HepG2 (cell line): ENCODE results near the gene AGXT. TPM values are rescaled to one million over a fixed set of nuclear protein-coding genes. Genes with fewer than 3 reads are reported as not detected.
A peak's percentile ranks its signal among the peaks of the same experiment; 100 is the strongest.

Source experiments
- FOXJ3 ChIP-seq: sonication (generic); formaldehyde crosslinking; IDR thresholded peaks from 2 replicates; pipeline ENCODE4 v1.4.0; 2020; ENCODE audit warnings: missing genetic modification reagents, mild to moderate bottlenecking, borderline replicate concordance
- MAZ ChIP-seq, 2 experiments: sonication (generic) in 1 of 2; formaldehyde crosslinking in 1 of 2; IDR thresholded peaks; 2 replicates each; pipeline versions ENCODE4 v1.5.0 to v1.6.1; 2012 to 2020; ENCODE audit warnings: low read depth in 2 of 2, mild to moderate bottlenecking in 2 of 2, borderline replicate concordance in 1 of 2, improper control_type of control experiment in 1 of 2, low read length in 1 of 2, missing genetic modification reagents in 1 of 2, moderate library complexity in 1 of 2
- MTA1 ChIP-seq: sonication (generic); formaldehyde crosslinking; IDR thresholded peaks from 2 replicates; pipeline ENCODE4 v1.4.0; 2020; ENCODE audit warnings: missing genetic modification reagents, mild to moderate bottlenecking, borderline replicate concordance
- NR1H2 ChIP-seq: sonication (generic); formaldehyde crosslinking; IDR thresholded peaks from 2 replicates; pipeline ENCODE4 v1.8.1; 2022; ENCODE audit warnings: low read depth, missing genetic modification reagents, borderline replicate concordance
- RCOR2 ChIP-seq: IDR thresholded peaks from 2 replicates; pipeline ENCODE4 v1.6.1; 2016; ENCODE audit warnings: missing biosample characterization, missing genetic modification reagents
- SOX13 ChIP-seq, 3 experiments: fragments of 450-650 bp in 1 of 3; sonication (generic) in 1 of 3; formaldehyde crosslinking in 1 of 3; IDR thresholded peaks in 2 of 3; conservative IDR thresholded peaks in 1 of 3; 2 replicates each; pipeline versions ENCODE4 v1.5.0 to v1.6.1; 2016 to 2020; ENCODE audit warnings: antibody characterized with exemption in 1 of 3, mild to moderate bottlenecking in 1 of 3, missing compliant biosample characterization in 1 of 3, missing genetic modification reagents in 1 of 3, moderate library complexity in 1 of 3
- ZBTB4 ChIP-seq: sonication (generic); formaldehyde crosslinking; IDR thresholded peaks from 2 replicates; pipeline ENCODE4 v1.4.0; 2020; ENCODE audit warnings: missing genetic modification reagents, mild to moderate bottlenecking, borderline replicate concordance
- ZFP82 ChIP-seq: sonication (generic); formaldehyde crosslinking; IDR thresholded peaks from 2 replicates; pipeline ENCODE4 v1.5.1; 2020; ENCODE audit warnings: mild to moderate bottlenecking, missing genetic modification reagents, borderline replicate concordance
- ZNF557 ChIP-seq: sonication (generic); formaldehyde crosslinking; IDR thresholded peaks from 2 replicates; pipeline ENCODE4 v1.4.0; 2020; ENCODE audit warnings: missing genetic modification reagents
- ZNF598 ChIP-seq: sonication (generic); formaldehyde crosslinking; IDR thresholded peaks from 2 replicates; pipeline ENCODE4 v1.5.1; 2020; ENCODE audit warnings: mild to moderate bottlenecking, missing genetic modification reagents, borderline replicate concordance
- polyA plus RNA-seq, 8 experiments: library from polyadenylated mRNA; depleted of rRNA in 3 of 8; stranded (reverse) in 7 of 8; unstranded in 1 of 8; fragments of >200 nt; fragmentation: Illumina TruSeq in 4 of 8; extraction: Trizol in 4 of 8; gene quantifications; 2 replicates each; pipeline versions ENCODE4 v1.2.1 to v1.2.3, GENCODE V29; 2011 to 2016; ENCODE audit warnings: low read depth in 4 of 8, missing spikeins in 1 of 8, mixed read lengths in 1 of 8; ENCODE audit not compliant: insufficient read depth in 1 of 8
- total RNA-seq, 5 experiments: library from RNA; depleted of rRNA; stranded (reverse); fragments of >200 nt; fragmentation: Illumina TruSeq; extraction: Trizol; gene quantifications; 2 replicates each; pipeline ENCODE4 v1.2.3, GENCODE V29; 2016; ENCODE audit warnings: low read depth in 1 of 5

AGXT gene
- total and polyA plus RNA-seq, 2 of the 13 experiments (the other 11 are each of a cell fraction or from before 2014, with no cell fraction given) = 41.9 to 96.1 TPM

- TF ChIP-seq MAZ (IDR thresholded peaks at IDR 0.05; ENCODE audit: borderline replicate concordance, low read depth, low read length) (no peak), MAZ (CRISPR knock-in tag; IDR thresholded peaks at IDR 0.05; ENCODE audit: low read depth) (no peak), FOXJ3 (no peak), NR1H2 (CRISPR knock-in tag) (no peak), SOX13 (IDR thresholded peaks at IDR 0.05) (no peak), SOX13 (CRISPR knock-in tag; conservative IDR thresholded peaks at IDR 0.05 in 1 of 2, IDR thresholded peaks at IDR 0.05 in 1 of 2) (no peak), ZNF598 (0 out of 2 replicates have a peak, but pooled peaks have one; percentile 3), RCOR2 (no peak), ZBTB4 (no peak), MTA1 (CRISPR knock-in tag) (no peak), ZNF557 (CRISPR knock-in tag) (no peak), ZFP82 (CRISPR knock-in tag) (no peak)
Measured at GRCh38 chr2:240905176-240905781, 36.7 kb downstream of the AGXT start (continued).
